H9 (cell line): ENCODE measurements around the gene KCNK5. TPM values are rescaled to one million over a fixed set of nuclear protein-coding genes. Genes with fewer than 3 reads are reported as not detected.

Experiments used
- DNase-seq: peaks from one replicate; pipeline ENCODE4 v3.0.0-alpha.2; 2017
- H2AFZ ChIP-seq: one replicate; pipeline ENCODE4 v1.6.1; 2013; ENCODE audit warnings: mild to moderate bottlenecking, low read length, control low read depth, moderate library complexity
- H2AK5ac ChIP-seq: 2 replicates; pipeline ENCODE4 v1.6.1; 2013; ENCODE audit warnings: low read length, control low read depth, mixed read lengths; ENCODE audit not compliant: insufficient read length
- H2BK120ac ChIP-seq: one replicate; pipeline ENCODE4 v1.6.1; 2013; ENCODE audit warnings: low read depth, mild to moderate bottlenecking, low read length, control low read depth, inconsistent platforms; ENCODE audit not compliant: poor library complexity, severe bottlenecking
- H2BK12ac ChIP-seq: 2 replicates; pipeline ENCODE4 v1.6.1; 2013; ENCODE audit warnings: low read length, control low read depth, mixed read lengths, low read depth; ENCODE audit not compliant: insufficient read length
- H2BK15ac ChIP-seq: 2 replicates; pipeline ENCODE4 v1.6.1; 2013; ENCODE audit warnings: low read depth, low read length, control low read depth
- H2BK20ac ChIP-seq: one replicate; pipeline ENCODE4 v1.6.1; 2013; ENCODE audit warnings: low read depth, mild to moderate bottlenecking, low read length, control low read depth, inconsistent platforms; ENCODE audit not compliant: poor library complexity, severe bottlenecking
- H2BK5ac ChIP-seq: 2 replicates; pipeline ENCODE4 v1.6.1; 2013; ENCODE audit warnings: low read length, control low read depth, mixed read lengths; ENCODE audit not compliant: insufficient read length
- H3K14ac ChIP-seq: 2 replicates; pipeline ENCODE4 v1.6.1; 2013; ENCODE audit warnings: low read length, control low read depth; ENCODE audit not compliant: insufficient read depth
- H3K18ac ChIP-seq: 2 replicates; pipeline ENCODE4 v1.6.1; 2013; ENCODE audit warnings: low read depth, mild to moderate bottlenecking, mixed read lengths, low read length, control low read depth; ENCODE audit not compliant: insufficient read length
- H3K23ac ChIP-seq: 2 replicates; pipeline ENCODE4 v1.6.1; 2013; ENCODE audit warnings: low read length, control low read depth, mixed read lengths, low read depth; ENCODE audit not compliant: insufficient read length
- H3K23me2 ChIP-seq: 2 replicates; pipeline ENCODE4 v1.6.1; 2013; ENCODE audit warnings: low read depth, mild to moderate bottlenecking, mixed read lengths, low read length, control low read depth; ENCODE audit not compliant: insufficient read length, poor library complexity, severe bottlenecking
- H3K27ac ChIP-seq: 2 replicates; pipeline ENCODE4 v1.5.1; 2013; ENCODE audit warnings: low read length, control low read depth, mixed read lengths, low read depth; ENCODE audit not compliant: insufficient read length
- H3K27me3 ChIP-seq: 2 replicates; pipeline ENCODE4 v1.6.1; 2013; ENCODE audit warnings: low read length, control low read depth, inconsistent platforms; ENCODE audit not compliant: insufficient read depth
- H3K4ac ChIP-seq: 2 replicates; pipeline ENCODE4 v1.6.1; 2013; ENCODE audit warnings: low read depth, mild to moderate bottlenecking, control low read depth, inconsistent platforms, low read length, moderate library complexity
- H3K4me1 ChIP-seq: 2 replicates; pipeline ENCODE4 v1.6.1; 2013; ENCODE audit warnings: low read length, control low read depth, inconsistent platforms; ENCODE audit not compliant: insufficient read depth
- H3K4me2 ChIP-seq: 2 replicates; pipeline ENCODE4 v1.6.1; 2013; ENCODE audit warnings: low read length, control low read depth, mixed read lengths; ENCODE audit not compliant: insufficient read length, insufficient read depth
- H3K56ac ChIP-seq: 2 replicates; pipeline ENCODE4 v1.6.1; 2013; ENCODE audit warnings: low read depth, mild to moderate bottlenecking, mixed read lengths, low read length, control low read depth; ENCODE audit not compliant: insufficient read length
- H3K79me1 ChIP-seq: 2 replicates; pipeline ENCODE4 v1.6.1; 2013; ENCODE audit warnings: low read depth, mild to moderate bottlenecking, moderate library complexity, low read length, control low read depth, inconsistent platforms; ENCODE audit not compliant: insufficient read depth, poor library complexity, severe bottlenecking
- H3K79me2 ChIP-seq: 2 replicates; pipeline ENCODE4 v1.6.1; 2013; ENCODE audit warnings: low read length, control low read depth, inconsistent platforms; ENCODE audit not compliant: insufficient read depth
- H3K9ac ChIP-seq: 2 replicates; pipeline ENCODE4 v1.6.1; 2013; ENCODE audit warnings: low read length, control low read depth, mixed read lengths; ENCODE audit not compliant: insufficient read length; ENCODE audit errors: extremely low read depth
- H3K9me3 ChIP-seq: one replicate; pipeline ENCODE4 v1.6.1; 2013; ENCODE audit warnings: low read depth, low read length, inconsistent platforms; ENCODE audit not compliant: control insufficient read depth
- H3T11ph ChIP-seq: one replicate; pipeline ENCODE4 v1.6.1; 2013; ENCODE audit warnings: mild to moderate bottlenecking, low read length, control low read depth, inconsistent platforms
- H4K20me1 ChIP-seq: one replicate; pipeline ENCODE4 v1.6.1; 2013; ENCODE audit not compliant: control insufficient read depth, insufficient read length, insufficient read depth
- H4K5ac ChIP-seq: 2 replicates; pipeline ENCODE4 v1.6.1; 2013; ENCODE audit warnings: low read depth, mild to moderate bottlenecking, mixed read lengths, low read length, control low read depth; ENCODE audit not compliant: insufficient read length
- H4K8ac ChIP-seq: replicated peaks from 2 replicates; pipeline ENCODE4 v1.6.1; 2013; ENCODE audit warnings: low read length, control low read depth, mixed read lengths, low read depth; ENCODE audit not compliant: insufficient read length
- H4K91ac ChIP-seq: 2 replicates; pipeline ENCODE4 v1.6.1; 2013; ENCODE audit warnings: low read depth, mild to moderate bottlenecking, moderate library complexity, mixed read lengths, low read length, control low read depth; ENCODE audit not compliant: insufficient read length
- H3K27ac Mint-ChIP-seq, 3 experiments: 2 replicates in 2 of 3; 3 replicates in 1 of 3; pipeline ENCODE4 v1.8.0; 2020 to 2021; ENCODE audit warnings: mixed read lengths in 3 of 3, mild to moderate bottlenecking in 1 of 3, moderate library complexity in 1 of 3
- H3K27me3 Mint-ChIP-seq: 2 replicates; pipeline ENCODE4 v1.8.0; 2021; ENCODE audit warnings: low read depth, mild to moderate bottlenecking, moderate library complexity, mixed read lengths
- H3K36me3 Mint-ChIP-seq, 3 experiments: 2 replicates in 2 of 3; 3 replicates in 1 of 3; pipeline ENCODE4 v1.8.0; 2020 to 2021; ENCODE audit warnings: low read depth in 3 of 3, mixed read lengths in 3 of 3; ENCODE audit not compliant: insufficient read depth in 1 of 3
- H3K4me1 Mint-ChIP-seq, 2 experiments: 2 replicates each; pipeline ENCODE4 v1.8.0; 2020; ENCODE audit warnings: mixed read lengths in 2 of 2
- H3K4me3 Mint-ChIP-seq, 2 experiments: 2 replicates in 1 of 2; 3 replicates in 1 of 2; pipeline ENCODE4 v1.8.0; 2020 to 2021; ENCODE audit warnings: mild to moderate bottlenecking in 2 of 2, mixed read lengths in 2 of 2, moderate library complexity in 1 of 2
- H3K9me3 Mint-ChIP-seq, 2 experiments: 2 replicates in 1 of 2; 3 replicates in 1 of 2; pipeline ENCODE4 v1.8.0; 2020; ENCODE audit warnings: mild to moderate bottlenecking in 2 of 2, mixed read lengths in 2 of 2, moderate library complexity in 1 of 2
- CTCF ChIP-seq: fragments of 200-600 bp; sonication (generic); conservative IDR thresholded peaks from 3 replicates; pipeline ENCODE4 v1.8.0; 2021; ENCODE audit warnings: antibody characterized with exemption, mild to moderate bottlenecking
- WGBS: extraction: QIAGEN DNeasy Blood & Tissue Kit; methylation state at CpG from one replicate; pipeline ENCODE4 v1.1.7; 2013; ENCODE audit warnings: missing lambda C conversion rate, low lambda C conversion rate, mixed read lengths; ENCODE audit not compliant: insufficient read length; ENCODE audit errors: extremely low coverage; 5-methylcytosine and 5-hydroxymethylcytosine counted together
- total RNA-seq: library from RNA; stranded (reverse); gene quantifications from 2 replicates; pipeline ENCODE4 v1.2.1, GENCODE V29; 2021

Gene KCNK5
- total RNA-seq, 1 experiment from 2014 or later = 30.0 TPM

DNA sequence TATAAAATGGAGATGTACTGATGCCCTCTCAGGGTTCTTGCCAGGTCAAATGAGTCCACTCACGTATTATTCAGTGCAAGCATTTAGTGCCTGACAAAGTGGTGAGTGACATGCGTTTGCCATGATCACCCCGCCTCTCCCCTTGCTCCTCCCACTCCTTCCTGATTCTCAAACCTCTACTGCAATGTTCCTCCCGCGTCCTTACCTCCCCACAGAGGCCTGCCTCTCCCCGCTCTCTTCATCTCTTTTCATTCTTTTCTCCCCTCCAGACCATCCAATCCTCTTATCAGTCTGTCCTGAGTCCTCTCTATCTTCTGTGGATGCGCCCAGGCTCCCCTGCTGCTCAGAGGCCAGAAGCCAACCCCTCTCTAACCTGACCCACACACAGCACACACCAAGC, 40.7 kb downstream of the KCNK5 start:
- no peaks in the 10 kb centered on the region for H3K9me3 ChIP-seq
- H3K56ac ChIP-seq = no peak overlapping the region
- H3K27ac ChIP-seq = no peak overlapping the region
- H3K9me3 Mint-ChIP-seq = no peaks in the 10 kb centered on the region
- no peak overlapping the region for H4K8ac ChIP-seq
- H2BK120ac ChIP-seq = no peak overlapping the region
- no peaks in the 10 kb centered on the region for H4K20me1 ChIP-seq
- no peak overlapping the region for H2AK5ac ChIP-seq
- H3T11ph ChIP-seq = no peak overlapping the region
- H4K5ac ChIP-seq = no peak overlapping the region
- no peaks in the 10 kb centered on the region for H3K4me1 ChIP-seq
- H3K79me1 ChIP-seq = no peaks in the 10 kb centered on the region
- H2BK15ac ChIP-seq = no peak overlapping the region
- H3K23ac ChIP-seq = no peak overlapping the region
- no peak overlapping the region for H4K91ac ChIP-seq
- no peak overlapping the region for H2BK20ac ChIP-seq
- no peak for TF ChIP-seq CTCF
- WGBS = no CpG with 5 or more reads among the region's 7 CpGs
- H3K9ac ChIP-seq = no peak overlapping the region
- DNase-seq = no peak
- H3K4me2 ChIP-seq = no peak overlapping the region
- no peak overlapping the region for H3K18ac ChIP-seq
- H3K14ac ChIP-seq = no peak overlapping the region; the same call in 1 of the 2 replicates
- H3K4me1 Mint-ChIP-seq = peaks cover 11 to 22% of the 10 kb centered on the region in 2 experiments
- no peak overlapping the region; a peak in 1 of 7 replicates for H3K27ac Mint-ChIP-seq
- no peaks in the 10 kb centered on the region for H3K27me3 ChIP-seq
- H3K23me2 ChIP-seq = no peaks in the 10 kb centered on the region
- no peak overlapping the region for H3K4ac ChIP-seq
- no peaks in the 10 kb centered on the region; the same call in 1 of the 2 replicates for H3K27me3 Mint-ChIP-seq
- H2BK5ac ChIP-seq = no peak overlapping the region
- H2AFZ ChIP-seq = no peak overlapping the region
- H3K79me2 ChIP-seq = no peaks in the 10 kb centered on the region
- peaks cover 41 to 72% (median 66%) of the 10 kb centered on the region in 3 experiments for H3K36me3 Mint-ChIP-seq
- H2BK12ac ChIP-seq = no peak overlapping the region
- no peak overlapping the region for H3K4me3 Mint-ChIP-seq
